ENCODE measurements around the gene ANGPTL2.
"Not testable (repeated sequence)": the region's sequence is repeated elsewhere in the genome, so short reads cannot be mapped to it uniquely, and the experiment has no call there.

The ANGPTL2 gene

GRCh38 chr9:127154390-127155191 is 32.2 kb upstream of the ANGPTL2 start:
- no peak for DNase-seq (ENCODE audit: low read depth)

GRCh38 chr9:127154003-127154389 is 31.6 kb upstream of the ANGPTL2 start:
- no peak for DNase-seq (ENCODE audit: low read depth)

- no peak for DNase-seq (ENCODE audit: low read depth)
Measured at GRCh38 chr9:127153501-127153900, 31.1 kb upstream of the ANGPTL2 start.

DNA sequence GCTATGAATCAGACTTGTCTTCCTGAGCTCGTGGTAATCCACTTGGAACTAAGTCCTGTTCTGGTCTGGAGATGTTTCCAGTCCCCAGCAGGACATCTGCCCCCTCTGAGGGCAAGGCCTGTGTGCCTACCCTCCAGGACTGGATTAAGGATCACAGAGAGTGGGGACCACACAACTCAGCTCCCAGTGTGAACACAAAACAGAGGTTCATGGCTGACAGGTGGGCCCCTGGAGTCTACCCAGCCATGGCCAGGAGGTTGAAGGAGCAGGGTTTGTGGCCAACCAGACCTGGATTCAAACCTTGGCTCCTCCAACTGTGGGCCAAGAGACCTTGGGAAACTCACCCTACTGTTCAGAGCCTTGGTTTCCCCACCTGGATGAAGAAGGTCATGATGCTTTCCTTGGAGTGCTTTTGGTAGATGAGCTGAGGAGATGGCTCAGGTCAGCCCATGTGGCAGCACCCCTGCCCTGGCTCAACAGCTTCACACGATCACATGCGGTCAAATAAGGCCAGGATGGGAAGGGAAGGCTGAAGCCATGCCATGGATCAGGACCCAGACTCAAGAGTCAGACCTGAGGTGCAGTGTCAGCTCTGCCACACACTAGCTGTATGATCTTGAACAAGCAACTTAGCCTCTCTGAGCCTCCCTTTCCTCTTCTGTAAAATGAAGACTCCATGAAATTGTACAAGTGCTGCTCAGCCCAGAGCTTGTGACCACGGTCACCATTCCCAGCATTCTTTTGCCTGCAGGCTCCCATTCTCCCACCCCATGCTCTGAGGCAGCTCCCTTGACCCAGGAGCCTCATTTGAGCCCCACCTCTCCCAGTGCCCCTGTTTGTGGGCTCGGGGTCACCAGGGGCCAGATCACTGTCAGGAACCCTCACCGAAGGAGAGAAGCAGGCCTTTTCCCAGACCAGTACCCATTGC is 27.3 kb upstream of the ANGPTL2 start:
- DNase-seq (ENCODE audit: low read depth) = no peak

GRCh38 chr9:127149010-127149409 is 26.6 kb upstream of the ANGPTL2 start:
- no peak for DNase-seq (ENCODE audit: low read depth)

DNA sequence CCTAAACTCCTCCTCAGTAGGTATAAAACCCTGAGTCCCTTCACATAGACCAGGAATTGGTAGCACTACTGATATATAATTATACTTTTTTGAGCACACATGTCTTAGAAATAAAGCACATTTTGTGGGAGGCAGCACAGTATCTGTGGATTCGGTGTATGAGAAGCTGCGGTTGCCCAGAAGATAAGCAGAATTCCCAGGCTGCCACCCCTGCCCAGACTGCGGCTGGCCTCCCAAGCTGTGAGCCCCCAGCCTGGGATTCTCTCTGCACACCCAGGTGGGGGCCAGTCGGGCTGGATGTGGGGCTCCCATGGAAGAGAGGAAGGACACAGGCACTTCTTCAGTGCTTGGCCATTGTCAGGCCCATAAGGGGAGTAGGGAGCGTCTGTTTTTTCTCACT is 25.6 kb upstream of the ANGPTL2 start:
- no peak for DNase-seq (ENCODE audit: low read depth)

DNA sequence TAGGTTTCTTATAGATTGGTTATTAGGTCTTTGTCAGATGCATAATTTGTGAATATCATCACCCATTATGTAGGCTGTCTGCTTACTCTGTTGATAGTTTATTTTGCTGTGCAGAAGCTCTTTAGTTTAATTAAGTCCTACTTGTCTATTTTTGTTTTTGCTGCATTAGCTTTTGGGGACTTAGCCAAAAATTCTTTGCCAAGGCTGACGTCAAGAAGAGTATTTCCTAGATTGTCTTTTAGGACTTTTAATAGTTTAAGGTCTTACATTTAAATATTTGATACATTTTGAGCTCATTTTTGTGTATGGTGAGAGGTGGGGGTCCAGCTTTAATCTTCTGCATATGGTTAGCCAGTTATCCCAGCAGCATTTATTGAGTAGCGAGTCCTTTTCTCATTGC is 24.8 kb upstream of the ANGPTL2 start:
- no peak for DNase-seq (ENCODE audit: low read depth)

DNA sequence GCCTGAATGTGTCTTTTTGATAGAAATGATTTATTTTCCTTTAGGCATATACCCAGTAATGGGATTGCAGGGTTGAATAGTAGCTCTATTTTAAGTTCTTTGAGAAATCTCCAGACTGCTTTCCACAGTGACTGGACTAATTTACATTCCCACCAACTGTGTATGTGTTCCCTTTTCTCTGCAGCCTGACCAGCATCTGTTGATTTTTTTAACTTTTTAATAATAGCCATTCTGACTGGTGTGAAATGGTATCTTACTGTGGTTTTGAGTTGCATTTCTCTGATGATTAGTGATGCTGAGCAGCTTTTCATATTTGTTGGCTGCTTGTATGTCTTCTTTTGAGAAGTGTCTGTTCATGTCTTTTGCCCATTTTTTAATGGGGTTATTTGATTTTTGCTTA is 24.4 kb upstream of the ANGPTL2 start:
- DNase-seq (ENCODE audit: low read depth) = not testable (repeated sequence)

DNA sequence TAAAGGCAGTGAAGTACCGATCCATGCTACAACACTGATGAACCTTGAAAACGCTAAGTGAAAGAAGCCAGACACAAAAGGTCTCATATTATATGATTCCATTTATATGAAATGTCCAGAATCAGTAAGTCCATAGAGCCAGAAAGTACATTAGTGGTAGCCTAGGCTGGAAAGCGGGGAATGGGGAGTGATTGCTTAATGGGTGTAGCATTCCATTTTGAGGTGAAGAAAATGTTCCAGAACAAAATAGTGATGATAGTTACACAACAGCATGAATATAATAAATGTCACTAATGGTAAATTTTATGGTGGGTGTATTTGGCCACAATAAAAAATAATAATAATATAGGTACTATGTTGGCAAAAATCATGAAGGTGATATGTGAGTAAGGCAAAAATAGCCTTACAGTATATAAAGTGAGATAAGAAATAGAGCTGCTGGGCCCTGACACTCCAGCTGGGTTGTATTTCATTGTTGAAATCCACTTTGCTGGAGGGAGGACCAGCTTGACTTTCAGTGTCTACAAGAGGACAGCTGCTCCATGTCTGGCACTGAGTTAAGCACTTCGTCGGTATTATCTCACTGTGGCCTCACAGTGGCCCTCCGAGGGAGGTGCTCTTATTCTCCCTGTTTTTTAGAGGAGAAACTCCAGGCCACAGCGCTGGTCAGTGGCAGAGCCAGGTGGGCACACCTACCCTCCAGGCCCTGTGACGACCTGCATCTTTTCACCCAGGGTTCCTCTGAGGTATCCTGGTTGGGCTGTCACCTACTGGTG is 22.4 kb upstream of the ANGPTL2 start:
- no peak for DNase-seq (ENCODE audit: low read depth)

GRCh38 chr9:127143920-127144465 is 21.6 kb upstream of the ANGPTL2 start:
- no peak for DNase-seq (ENCODE audit: low read depth)

- no peak for DNase-seq (ENCODE audit: low read depth)
Measured at GRCh38 chr9:127142931-127143464, 20.6 kb upstream of the ANGPTL2 start.

- DNase-seq (ENCODE audit: low read depth) = no peak
Measured at GRCh38 chr9:127142291-127142690, 19.9 kb upstream of the ANGPTL2 start.

DNA sequence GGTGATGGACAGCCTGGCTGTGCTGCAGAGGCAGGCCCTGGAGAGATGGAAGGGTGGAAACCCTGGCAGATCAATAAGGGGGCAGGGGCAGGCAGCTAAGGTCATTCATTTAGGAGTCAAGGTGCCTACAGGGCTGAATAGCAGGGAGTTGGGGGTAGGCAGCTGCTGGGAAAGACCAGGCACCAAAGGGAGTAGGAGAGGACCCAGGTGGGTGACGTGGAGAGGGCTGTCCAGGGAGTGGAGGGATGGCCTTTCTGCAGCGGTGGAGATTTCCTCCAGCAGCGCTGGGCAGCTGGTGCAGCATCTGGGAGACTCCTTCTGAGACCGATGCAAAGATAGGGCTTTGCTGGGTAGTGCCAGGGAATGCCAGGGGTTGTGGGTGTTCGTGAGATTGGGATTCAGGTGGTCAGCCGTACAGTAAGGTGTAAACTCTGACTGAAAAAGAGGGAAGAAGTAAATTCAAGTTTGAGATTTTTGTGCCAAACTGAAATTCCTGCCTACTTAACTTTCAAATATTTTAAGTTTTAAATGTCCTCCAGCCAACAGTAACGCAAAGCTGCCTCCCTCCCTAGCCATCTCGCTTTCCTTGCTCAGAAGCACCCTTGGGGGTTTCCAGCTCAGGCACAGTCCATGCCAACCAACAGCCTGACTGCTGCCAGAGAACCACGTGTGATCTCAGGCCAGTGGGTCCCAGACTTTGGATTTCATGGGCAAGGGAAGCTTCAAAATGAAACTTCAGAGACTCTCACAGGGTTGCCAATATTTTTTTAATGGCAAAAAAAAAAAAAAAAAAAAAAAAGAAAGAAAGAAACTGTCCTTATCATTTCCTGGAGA is 18.6 kb upstream of the ANGPTL2 start:
- DNase-seq (ENCODE audit: low read depth) = no peak

DNA sequence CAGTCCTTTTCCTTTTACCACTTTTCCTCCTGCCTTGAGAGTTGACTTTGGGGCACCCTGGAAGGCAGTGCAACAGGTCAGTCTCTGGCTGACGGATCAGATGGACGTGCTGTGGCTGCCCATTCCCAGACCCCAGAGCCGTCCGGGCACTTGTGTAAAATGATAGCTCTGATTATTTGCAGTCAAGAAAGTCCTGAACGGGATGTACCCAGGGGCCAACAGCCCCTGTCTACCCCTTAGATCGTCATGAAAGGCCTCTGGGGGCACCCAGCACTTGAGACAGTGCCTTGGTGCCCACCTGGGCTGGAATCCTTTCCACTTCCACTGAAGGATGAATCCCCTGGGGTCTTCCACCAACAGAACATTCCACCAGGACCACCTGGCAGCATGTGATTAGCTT is 17.7 kb upstream of the ANGPTL2 start:
- no peak for DNase-seq (ENCODE audit: low read depth)

DNA sequence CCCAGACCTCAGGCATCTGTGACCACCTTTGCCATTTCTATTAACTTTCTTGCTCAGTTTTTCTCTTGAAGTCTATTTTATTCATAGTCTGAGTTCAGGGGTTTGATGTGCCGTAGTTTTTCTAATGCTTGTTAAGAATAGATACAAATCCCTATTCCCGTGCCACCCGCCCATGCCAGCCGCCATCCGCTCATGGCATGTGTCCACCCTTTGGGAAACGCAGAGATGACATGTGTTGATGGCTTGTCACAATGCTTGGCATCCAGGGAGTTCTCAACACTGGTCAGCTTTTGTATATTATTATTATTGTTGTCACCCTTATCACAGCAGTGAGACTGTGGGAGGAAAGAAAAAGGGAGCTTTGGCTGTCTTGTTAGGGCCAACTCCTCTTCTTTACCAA is 17.3 kb upstream of the ANGPTL2 start:
- no peak for DNase-seq (ENCODE audit: low read depth)

DNA sequence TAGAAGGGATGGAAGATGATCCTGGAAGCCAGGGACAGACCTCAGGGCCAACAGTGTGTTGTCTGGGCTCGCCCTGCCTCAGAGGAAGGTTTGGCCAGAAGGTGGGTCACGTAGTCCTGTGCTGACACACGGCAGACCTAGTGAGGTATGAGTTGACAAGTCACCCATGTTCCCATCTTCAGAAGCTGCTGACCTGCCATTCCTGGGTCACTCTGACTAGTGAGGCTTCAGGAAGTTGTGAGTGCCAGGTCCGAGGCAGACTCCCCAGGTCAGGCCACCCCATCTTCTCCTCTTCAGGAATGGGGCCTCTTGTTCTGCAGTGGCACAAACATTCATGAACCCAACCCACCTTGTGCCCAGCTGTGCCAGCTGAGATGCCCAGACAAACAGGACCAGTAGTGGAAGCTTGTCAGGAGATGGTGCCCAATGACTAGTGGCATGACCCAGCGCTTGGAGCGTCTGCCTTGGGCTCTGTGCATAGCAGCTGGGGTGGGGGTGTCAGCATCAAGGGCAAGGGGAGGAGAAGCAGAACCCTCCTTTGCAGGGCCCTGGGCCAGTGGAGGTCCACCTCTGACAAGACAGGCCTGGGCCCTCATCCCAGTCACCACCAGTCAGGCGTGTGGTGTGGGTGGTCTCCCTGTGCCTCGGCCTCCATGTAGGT is 16.8 kb upstream of the ANGPTL2 start:
- no peak for DNase-seq (ENCODE audit: low read depth)

DNA sequence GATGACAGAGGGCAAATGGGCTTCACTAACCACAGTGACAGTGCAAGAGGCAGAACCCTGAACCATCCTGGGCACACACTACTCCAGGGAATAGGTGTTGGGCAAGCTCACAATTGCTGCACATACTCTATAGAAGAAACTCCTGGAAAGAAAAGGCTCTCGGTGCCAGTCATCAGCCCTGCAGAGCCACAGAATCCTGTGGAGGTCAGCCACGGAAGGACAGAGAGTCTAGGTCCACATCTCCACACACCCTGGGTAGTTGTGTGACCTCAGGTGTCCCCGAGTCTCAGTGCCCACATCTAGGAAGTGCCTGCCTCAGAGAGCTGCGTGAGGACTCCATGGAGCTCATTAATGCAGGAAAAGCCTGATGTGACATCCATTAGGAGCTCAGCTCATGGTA is 16.0 kb upstream of the ANGPTL2 start:
- no peak for DNase-seq (ENCODE audit: low read depth)

GRCh38 chr9:127137640-127138360 is 15.4 kb upstream of the ANGPTL2 start:
- no peak for DNase-seq (ENCODE audit: low read depth)

GRCh38 chr9:127136880-127137639 is 14.6 kb upstream of the ANGPTL2 start:
- DNase-seq (ENCODE audit: low read depth) = no peak

All from HS-27A (cell line).